GM19025 (cell line): Measurements from ENCODE around the gene LILRA6.
"Not testable (repeated sequence)": the region's sequence is repeated elsewhere in the genome, so short reads cannot be mapped to it uniquely, and the experiment has no call there.

Experiments
- ATAC-seq: cut with Tn5 transposase; IDR thresholded peaks from one replicate; pipeline ENCODE4 v1.9.1; 2021; ENCODE audit warnings: mild to moderate bottlenecking, low read depth, moderate library complexity; ENCODE audit not compliant: unreplicated experiment

The LILRA6 gene

DNA sequence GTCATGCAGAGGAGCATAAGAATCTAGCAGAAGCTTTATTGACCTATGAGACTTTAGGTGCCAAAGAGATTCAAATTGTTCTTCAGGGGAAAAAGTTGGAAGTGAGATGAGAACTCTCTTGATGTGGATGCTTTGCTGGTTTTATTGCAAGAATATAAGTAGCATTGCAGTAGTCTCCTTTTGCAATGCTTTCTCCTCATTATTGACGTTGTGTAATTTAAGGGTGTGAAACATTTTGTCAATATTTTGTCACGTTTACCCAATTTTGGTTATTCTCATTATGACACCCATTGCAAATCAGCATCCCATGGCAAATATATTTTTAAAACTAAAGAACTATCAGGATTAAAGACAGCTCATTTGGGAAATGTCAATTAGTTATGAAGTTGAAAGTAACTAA, 26.3 kb upstream of the LILRA6 start:
- no peak for ATAC-seq

DNA sequence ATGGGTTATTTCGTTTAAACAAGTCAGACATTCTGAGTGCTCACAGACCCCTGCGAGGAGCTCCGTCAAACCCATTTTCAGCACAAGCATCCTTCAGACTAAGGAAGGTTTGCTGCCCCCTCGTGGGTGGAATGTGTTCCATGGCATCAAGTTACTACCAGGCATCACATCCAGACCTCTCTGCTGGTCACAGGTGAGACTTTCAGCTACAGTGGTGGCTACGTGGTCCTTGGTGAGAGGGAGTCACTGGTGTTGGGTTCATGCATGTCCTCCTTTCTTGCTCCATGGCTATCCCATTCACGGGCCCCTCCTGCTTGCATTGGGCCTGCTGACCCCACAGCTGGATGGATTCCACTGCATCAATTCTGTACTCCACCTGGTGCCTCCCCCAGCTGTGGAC, 23.5 kb upstream of the LILRA6 start:
- no peak for ATAC-seq

DNA sequence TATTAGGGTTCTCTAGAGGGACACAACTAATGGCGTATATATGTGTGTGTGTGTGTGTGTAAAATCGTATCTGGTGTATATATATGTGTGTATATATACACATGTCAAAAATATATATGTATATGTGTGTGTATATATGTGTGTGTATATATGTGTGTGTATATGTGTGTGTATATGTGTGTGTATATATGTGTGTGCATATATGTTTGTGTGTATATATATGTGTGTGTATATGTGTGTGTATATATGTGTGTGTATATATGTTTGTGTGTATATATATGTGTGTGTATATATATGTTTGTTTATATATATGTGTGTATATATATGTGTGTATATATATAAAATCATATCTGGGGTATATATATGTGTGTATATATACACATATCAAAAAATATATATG, 19.9 kb upstream of the LILRA6 start:
- no peak for ATAC-seq

DNA sequence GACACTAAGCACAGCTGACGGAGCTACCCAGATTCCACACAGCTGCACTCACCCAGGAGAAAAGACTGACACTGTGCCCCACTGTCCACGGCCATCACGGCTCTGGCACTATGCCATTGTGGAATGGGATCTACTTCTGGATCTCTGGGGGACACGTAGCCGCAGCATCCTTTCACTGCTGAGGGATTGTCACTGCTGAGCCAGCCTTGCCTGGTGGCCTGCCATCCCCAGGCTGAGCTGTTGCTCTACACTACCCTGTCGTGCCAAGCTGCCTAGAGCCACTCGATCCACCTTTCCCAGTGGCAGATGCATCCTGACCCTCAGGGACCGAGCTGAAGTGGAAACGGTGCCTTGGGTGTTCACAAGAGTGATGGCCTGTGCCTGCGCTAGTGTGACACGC, 19.5 kb upstream of the LILRA6 start:
- no peak for ATAC-seq

DNA sequence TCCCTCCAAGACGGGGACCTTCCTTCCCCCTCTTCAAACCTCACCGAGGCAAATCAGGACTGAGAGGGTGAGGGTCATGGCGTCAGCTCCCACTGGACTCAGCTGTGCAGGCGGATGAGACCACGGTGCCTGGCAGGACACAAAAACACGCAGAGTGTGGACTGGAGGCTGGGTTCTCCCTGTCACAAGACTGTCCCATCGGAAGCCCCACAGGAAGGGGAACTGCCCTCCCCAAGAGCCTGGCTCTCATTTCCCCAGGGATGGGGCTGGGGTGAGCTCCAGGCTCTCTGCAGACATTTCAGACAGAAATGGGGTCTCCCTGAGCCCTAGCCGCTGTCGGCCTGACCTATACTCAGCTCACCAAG, 14.5 kb upstream of the LILRA6 start, which contains the start of gene LILRB5:
LILRB5 (minus strand) TSS at position 158 of the 365 bp plus-strand sequence; CDS start at position 78, 80 bp downstream.
- no peak for ATAC-seq

DNA sequence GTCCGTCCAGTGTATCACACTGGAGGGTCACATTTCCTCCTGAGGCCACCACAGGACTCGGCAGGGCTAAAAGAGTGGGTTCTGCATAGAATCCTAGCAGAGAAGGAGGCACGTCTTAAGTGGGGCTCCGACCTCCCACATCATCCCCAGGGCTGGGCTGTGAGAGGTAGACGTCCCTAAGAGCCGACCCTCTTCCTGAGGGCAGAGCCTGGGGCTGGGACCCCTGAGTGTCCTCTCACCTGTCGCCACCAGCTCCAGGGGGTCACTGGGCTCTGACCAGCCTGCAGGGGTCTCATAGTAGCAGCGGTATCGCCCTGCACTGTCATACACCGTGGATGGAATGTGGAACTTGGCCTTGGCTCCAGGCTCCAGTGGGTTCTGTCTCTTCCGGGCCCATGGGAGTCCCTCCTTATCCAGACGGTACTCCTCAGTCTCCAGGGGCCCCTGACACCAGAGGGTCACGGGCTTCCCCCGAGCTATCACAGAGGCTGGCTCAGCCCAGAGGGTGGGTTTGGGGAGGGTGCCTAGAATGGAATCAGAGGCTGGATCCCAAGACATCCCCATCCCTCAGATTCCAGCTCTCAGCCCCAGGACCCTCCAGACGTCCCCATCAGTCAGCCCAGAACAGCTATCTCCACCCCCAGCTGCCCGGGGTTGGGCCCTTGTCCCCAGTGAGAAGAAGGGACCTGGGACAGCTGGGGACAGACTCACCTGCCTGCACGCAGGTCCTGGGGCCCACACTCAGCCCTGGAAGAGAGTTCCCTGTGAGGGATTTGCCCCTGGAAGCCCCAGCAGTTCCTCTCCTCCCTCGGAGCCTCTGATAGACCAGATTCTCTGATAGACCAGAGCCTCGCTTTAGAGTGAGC, 13.9 kb upstream of the LILRA6 start:
- ATAC-seq: no peak

DNA sequence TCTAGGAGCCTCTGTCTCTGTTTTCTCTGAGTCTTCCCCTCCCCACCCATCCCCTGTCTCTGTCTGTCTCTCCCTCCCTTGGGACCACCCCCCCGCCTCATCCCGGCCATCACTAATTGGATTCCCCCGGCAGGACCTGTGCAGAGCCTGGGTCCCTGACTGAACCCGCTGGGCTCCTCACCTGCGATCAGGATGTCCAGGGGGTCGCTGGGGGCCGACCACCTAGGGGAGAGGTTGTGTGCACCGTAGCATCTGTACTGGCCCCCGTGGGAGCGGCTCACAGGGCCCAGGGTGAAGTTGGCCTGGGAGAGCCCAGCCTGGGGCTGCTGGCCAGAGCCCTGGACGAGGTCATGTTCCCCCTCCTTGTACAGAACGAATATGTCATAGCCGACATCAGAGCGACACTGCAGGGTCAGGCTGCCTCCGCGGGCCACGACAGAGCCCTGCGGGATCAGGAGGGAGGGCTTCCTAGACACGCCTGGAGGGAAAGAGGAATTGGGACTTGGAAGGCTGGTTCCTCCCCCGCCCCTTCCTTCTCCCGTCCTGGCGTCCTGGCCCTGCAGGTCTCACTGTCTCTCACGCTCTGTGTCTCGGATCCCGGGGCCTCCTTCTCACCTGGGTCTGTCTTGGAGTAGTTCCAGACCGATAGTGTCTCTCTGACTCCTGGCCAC, 12.7 kb upstream of the LILRA6 start:
- ATAC-seq: no peak

DNA sequence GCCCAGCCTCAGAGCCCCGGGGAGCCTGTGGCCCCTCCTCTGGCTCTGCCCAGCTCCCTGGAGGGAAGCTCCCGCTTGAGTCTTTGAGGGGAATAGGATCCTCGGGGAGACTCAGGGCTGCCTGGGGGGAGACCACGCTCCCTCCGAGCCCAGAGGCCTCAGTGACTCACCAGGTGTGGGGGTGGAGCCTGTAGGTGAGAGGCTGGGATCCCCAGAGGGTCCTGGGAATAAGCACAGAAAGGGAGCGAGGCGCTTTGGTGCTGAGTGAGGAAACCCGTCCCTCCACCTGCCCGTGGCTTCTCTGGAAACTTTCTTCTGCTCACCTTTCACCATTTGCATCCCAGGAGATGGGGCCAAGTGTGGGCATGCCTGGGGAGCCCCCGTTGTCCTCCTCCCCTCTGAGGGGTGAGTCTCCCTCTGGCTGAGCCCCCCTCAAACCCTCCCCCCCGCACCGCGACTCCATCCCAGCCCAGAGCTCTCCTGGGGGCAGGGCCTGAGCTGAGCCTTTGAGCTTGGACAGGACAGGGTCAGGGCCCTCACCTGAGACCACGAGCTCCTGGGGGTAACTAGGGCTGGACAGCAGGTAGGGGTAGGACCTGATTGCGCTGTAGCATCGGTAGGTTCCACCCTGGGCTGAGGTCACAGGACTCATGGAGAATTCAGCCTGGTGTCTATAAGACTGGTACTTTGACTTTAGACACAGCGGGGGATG, 11.8 kb upstream of the LILRA6 start:
- ATAC-seq: no peak

DNA sequence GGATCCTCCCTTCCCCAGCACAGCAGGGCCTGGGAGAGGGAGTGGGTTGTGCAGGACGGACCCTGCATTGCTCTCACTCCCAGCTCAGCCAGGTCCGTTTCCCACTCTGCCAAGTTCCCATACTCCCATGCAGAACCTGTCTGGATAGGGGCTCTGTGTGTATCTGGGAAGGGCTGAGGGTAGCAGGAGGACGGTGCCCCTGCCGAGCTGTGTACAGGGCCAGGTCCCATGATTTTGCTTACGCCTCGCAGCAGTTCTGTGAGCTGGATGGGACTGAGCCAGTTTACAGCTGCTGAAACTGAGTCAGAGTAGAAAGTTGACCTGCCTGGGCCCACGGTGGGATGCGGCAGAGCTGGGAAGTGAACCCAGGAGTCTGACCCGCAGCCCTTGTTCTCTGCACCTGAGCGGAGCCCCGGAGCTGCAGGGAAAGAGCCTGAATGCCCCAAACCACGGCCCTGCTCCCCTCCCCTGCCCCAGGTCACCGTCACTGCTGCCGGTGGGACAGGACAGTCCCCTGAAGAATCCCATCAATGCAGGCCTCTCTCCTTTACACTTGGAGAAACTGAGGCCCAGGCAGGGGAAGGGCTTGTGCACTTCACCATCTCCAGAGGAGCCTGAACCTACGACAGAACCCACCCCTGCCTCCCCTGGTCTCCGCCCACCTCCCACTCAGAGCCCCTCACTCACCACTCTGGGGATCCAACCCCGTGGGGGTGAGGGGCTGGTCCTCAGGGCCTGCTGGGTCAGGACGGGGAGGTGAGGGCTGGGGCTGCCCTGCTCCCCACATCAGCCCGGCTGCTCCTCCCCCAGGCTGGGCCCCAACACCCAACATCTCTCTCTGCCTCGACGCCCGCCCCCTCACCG, 11.0 kb upstream of the LILRA6 start:
- no peak for ATAC-seq

DNA sequence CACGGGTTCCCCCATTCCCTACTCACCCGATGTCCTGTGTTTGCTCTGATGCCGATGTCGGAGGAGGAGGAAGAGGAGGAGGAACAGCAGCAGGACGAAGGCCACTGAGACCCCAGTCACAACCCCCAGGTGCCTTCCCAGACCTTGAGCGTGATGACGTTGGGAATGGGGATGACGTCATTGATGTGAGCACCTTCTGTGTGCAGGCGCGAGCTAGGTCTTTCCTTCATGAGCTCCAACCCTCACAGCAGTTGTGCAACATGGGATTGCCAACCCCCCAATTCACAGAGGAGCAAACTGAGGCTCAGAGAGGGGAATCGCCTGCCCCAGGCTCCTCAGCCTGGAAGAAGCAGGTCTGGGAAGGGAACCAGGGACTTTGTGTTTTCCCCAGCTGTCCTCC, 10.3 kb upstream of the LILRA6 start:
- no peak for ATAC-seq

DNA sequence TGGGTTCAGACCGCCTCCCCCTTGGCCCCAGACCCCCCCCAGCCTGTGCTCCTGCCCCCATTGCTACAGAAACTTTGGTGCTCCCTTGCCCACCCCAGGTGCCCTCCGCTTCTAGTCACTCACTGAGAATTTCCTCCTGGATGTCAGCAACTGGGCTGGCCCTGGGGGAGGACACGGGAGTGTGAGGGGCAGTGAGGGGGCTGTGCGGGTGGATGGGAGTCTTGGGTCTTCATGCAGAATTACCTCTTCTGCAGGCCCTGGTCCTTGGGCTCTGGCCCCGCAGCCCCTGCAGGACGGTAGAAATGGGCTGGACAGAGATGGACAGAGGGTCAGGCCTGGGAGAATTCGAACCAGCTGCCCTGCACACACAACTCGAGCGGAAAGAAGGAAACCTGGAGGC, 9.7 kb upstream of the LILRA6 start:
- ATAC-seq: no peak

DNA sequence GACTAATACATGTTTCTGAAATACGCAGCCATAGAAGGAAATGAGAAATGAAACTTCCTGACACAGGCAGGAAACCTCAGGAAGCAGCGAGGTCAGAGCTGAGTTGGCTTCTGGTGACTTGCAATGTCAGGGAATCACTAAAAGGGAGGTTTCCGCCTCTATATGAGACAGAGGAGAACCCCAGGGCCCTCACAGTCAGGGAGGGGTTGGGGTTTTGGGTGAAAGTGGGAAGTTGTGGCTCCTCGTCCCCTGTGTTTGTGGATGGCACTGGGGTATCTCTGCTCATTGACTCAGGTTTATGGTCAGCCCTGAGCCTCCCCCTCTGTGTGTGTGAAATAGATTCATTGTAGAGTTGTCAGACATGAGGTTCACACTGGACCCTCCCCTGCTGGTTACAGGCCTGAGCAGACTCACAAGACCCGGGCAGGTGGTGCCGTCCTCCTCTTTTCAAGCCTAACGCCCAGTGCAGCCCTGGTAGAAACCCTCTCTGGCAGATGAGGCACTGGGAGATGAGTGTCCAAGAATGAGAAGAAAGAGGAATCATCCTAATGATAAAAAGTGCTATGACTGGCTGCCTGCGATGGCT, 5.5 kb upstream of the LILRA6 start:
- ATAC-seq: no peak

DNA sequence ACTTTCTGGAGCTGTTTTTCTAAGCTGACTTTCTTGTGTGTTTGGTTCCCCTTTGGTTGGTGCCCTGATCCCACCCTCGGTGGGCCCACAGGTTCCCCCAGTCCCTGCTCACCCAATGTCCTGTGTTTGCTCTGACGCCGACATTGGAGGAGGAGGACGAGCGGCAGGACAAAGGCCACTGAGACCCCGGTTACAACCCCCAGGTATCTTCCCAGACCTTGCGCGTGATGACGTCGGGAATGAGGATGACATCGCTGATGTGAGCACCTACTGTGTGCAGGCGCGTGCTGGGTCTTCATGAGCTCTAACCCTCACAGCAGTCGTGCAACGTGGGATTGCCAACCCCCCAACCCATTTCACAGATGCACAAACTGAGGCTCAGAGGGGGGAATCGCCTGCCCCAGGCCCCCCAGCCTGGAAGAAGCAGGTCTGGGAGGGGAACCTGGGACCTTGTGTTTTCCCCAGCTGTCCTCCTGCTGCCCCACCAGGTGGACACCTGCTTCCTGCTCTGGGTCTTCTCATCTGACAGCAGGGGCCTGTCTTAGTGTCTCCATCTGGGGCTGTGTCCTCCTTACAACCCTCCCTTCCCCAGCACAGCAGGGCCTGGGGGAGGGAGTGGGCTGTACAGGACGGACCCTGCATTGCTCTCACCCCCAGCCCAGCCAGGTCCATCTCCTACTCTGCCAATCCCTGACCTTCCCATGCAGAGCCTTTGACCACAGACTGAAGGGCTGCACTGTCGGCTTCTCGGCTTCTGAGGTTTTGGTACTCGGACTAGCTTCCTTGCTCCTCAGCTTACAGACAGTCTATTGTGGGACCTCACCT, 4.7 kb upstream of the LILRA6 start:
- ATAC-seq: no peak

DNA sequence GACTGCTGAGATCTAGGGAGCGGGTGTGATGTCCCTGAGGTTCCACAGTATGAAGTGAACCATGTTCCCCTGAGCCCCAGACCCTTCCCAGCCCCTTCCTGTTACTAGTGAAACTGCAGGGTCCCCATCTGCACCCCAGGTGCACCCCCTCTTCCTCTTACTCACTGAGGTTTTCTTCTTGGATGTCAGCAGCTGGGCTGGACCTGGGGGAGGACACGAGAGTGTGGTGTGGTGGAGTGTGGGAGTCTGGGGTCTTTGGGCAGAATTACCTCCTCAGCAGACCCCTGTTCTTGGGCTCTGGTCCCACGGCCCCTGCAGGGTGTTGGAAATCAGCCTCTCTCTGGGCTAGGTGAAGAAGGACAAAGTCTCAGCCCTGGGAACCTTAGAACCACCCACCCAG, 3.3 kb upstream of the LILRA6 start:
- ATAC-seq: no peak

DNA sequence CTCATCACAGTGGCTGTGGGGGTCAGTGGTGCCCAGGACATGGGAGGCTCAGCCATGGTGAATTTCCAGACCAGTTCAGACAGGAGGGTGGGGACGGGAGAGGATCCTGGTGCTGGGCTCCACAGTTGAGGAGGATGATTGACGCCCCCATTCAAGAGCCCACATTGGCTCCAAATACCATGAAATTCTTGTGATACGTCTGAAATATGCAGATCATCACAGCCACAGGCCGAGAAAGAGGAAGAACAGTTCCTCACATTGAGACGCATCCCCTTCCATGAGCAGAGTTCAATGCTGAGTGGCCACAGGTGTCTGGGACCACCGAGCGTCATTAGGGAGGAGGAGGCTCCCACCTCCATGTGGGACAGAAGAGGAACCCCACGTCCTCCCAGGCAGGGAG, 1.2 kb upstream of the LILRA6 start:
- ATAC-seq: not testable (repeated sequence)

DNA sequence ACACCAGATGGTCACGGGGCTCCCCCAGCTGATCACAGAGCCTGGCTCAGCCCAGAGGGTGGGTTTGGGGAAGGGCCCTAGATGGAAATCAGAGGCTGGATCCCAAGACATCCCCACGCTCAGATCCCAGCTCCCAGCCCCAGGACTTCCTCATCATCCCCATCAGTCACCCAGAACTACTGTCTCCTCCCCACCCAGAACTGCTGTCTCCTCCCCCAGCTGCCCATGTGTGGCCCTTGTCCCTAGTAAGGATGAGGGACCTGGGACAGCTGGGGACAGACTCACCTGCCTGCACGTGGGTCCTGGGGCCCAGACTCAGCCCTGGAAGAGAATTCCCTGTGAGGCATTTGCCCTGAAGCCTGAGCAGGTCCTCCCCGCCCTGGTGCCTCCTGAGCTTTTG, 356 bp downstream of the LILRA6 start:
- not testable (repeated sequence) for ATAC-seq

DNA sequence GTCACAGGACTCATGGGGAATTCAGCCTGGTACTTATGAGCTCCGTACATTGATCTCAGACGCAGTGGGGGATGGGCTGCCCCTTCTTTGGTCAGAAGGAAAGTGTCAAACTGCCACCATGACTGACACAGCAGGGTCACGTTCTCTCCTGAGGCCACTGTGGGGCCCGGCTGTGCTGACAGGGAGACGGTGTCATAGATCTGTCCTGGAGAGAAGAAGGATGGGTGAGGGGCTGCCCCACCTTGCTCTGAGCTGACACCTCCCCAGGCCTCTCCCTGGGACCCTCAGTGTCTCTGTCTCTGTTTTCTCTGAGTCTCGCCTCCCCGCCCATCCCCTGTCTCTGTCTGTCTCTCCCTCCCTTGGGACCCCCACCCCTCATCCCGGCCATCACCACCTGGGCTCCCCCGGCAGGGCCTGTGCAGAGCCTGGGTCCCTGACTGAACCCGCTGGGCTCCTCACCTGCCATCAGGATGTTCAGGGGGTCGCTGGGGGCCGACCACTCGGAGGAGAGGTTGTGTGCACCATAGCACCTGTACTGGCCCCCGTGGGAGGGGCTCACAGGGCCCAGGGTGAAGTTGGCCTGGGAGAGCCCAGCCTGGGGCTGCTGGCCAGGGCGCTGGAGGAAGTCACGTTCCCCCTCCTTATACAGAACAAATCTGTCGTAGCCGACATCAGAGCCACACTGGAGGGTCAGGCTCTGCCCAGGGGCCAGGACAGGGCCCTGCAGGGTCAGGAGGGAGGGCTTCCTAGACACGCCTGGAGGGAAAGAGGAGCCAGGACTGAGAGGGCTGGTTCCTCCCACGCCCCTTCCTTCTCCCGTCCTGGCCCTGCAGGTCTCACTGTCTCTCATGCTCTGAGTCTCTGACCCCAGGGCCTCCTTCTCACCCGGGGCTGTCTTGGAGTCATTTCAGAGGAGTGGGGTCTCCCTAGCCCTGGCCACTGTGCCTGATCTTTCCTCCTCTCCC, 1.9 kb downstream of the LILRA6 start:
- ATAC-seq: not testable (repeated sequence)
